Esophagus (tissue), 2 donors: ENCODE results near the gene OR51I2. TPM values are rescaled to one million over a fixed set of nuclear protein-coding genes. Genes with fewer than 3 reads are reported as not detected.

Experiments used
- H3K27ac ChIP-seq, 2 donors: one replicate each; pipeline ENCODE4 v1.5.1; 2013; ENCODE audit warnings: low read depth in 2 of 2, mild to moderate bottlenecking in 2 of 2, inconsistent platforms in 1 of 2, low read length in 1 of 2, moderate library complexity in 1 of 2
- H3K27me3 ChIP-seq, 2 donors: one replicate each; pipeline ENCODE4 v1.6.1; 2013; ENCODE audit warnings: low read length in 2 of 2, control low read depth in 1 of 2, mild to moderate bottlenecking in 1 of 2; ENCODE audit not compliant: insufficient read depth in 2 of 2, control insufficient read depth in 1 of 2
- H3K36me3 ChIP-seq, 2 donors: one replicate each; pipeline ENCODE4 v1.6.1; 2013; ENCODE audit warnings: low read length in 1 of 2; ENCODE audit not compliant: control insufficient read depth in 2 of 2, insufficient read depth in 2 of 2
- H3K4me1 ChIP-seq, 2 donors: one replicate each; pipeline ENCODE4 v1.6.1; 2013; ENCODE audit warnings: low read length in 1 of 2; ENCODE audit not compliant: control insufficient read depth in 2 of 2, insufficient read depth in 2 of 2
- H3K4me3 ChIP-seq, 2 donors: one replicate each; pipeline ENCODE4 v1.5.1; 2013; ENCODE audit warnings: low read length in 2 of 2, mild to moderate bottlenecking in 2 of 2, low read depth in 1 of 2, moderate library complexity in 1 of 2
- H3K9me3 ChIP-seq, 2 donors: one replicate each; pipeline ENCODE4 v1.6.1; 2013; ENCODE audit warnings: mild to moderate bottlenecking in 2 of 2, low read depth in 1 of 2, low read length in 1 of 2, moderate library complexity in 1 of 2; ENCODE audit not compliant: control insufficient read depth in 2 of 2, insufficient read depth in 1 of 2
- WGBS, 2 donors: extraction: QIAGEN DNeasy Blood & Tissue Kit; methylation state at CpG; one replicate each; pipeline ENCODE4 v1.1.7; 2013; 5-methylcytosine and 5-hydroxymethylcytosine counted together
- polyA plus RNA-seq, 2 donors: library from polyadenylated mRNA; stranded (reverse); fragments of 200-250 nt; gene quantifications; one replicate each; pipeline ENCODE4 v1.2.3, GENCODE V29; 2013
- donor health status: healthy with polysubstance abuse.
- donor health status: Bipolar disorder and iron deficiency.

The OR51I2 gene
- polyA plus RNA-seq, 2 donors, result not detected

GRCh38 chr11:5467527-5467926, 18.4 kb downstream of the OR51I2 start:
- no peak overlapping the region for H3K4me3 ChIP-seq
- H3K36me3 ChIP-seq, result no peaks in the 10 kb centered on the region
- H3K9me3 ChIP-seq, result no peaks in the 10 kb centered on the region
- H3K27me3 ChIP-seq, result no peaks in the 10 kb centered on the region
- H3K27ac ChIP-seq, result no peak overlapping the region
- H3K4me1 ChIP-seq, result no peaks in the 10 kb centered on the region
- 32% methylated on average over 2 of the region's 2 CpGs for WGBS, 2 donors

- no peak overlapping the region for H3K4me3 ChIP-seq
- H3K4me1 ChIP-seq, result no peaks in the 10 kb centered on the region
- no peak overlapping the region for H3K27ac ChIP-seq
- no peaks in the 10 kb centered on the region for H3K27me3 ChIP-seq
- H3K9me3 ChIP-seq, result no peaks in the 10 kb centered on the region
- no peaks in the 10 kb centered on the region for H3K36me3 ChIP-seq
These were observed 24.8 kb downstream of the OR51I2 start for GRCh38 chr11:5473921-5474320.

DNA sequence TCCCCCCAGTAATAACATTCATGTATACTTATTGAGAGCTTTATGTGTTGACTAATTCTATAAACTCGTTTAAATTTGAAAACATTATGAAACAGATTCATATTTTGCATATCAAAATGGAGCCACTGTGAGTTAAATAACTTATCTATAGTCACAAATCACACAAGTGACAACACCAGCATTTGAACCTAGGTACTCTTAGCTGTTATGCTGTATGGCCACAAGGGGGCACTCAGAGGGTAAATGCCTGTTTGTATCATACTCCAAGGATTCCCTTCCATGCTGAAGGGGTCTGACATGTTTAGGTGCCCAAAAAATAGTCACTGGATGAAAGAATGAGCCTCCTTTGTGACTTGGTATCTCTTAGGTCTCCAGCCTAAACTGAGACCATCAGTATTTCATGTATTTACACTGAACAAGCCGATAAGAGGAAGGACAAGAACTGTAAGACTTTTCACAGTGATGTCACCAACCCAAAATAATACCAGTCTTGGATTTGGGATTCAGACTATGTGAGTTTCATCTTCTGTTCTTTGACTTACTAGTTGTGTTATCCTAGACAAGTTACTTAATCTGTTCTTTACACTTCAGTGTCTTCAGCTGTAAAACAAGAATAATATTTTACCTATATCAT, 27.2 kb downstream of the OR51I2 start:
- Histone ChIP-seq H3K4me3 (no peak overlapping the region), H3K27ac (no peak overlapping the region), H3K36me3 (no peaks in the 10 kb centered on the region), H3K27me3 (no peaks in the 10 kb centered on the region), H3K4me1 (no peaks in the 10 kb centered on the region), H3K9me3 (no peaks in the 10 kb centered on the region)
- 38 to 40% methylated on average over 2 of the region's 2 CpGs for WGBS, 2 donors

- no peak overlapping the region for H3K4me3 ChIP-seq
- no peaks in the 10 kb centered on the region for H3K36me3 ChIP-seq
- no peaks in the 10 kb centered on the region for H3K4me1 ChIP-seq
- no peak overlapping the region for H3K27ac ChIP-seq
- WGBS, 2 donors, result 86 to 87% methylated on average over 3 of the region's 3 CpGs
- no peaks in the 10 kb centered on the region for H3K9me3 ChIP-seq
- no peaks in the 10 kb centered on the region for H3K27me3 ChIP-seq
These were observed 36.9 kb downstream of the OR51I2 start for GRCh38 chr11:5486003-5486402.

DNA sequence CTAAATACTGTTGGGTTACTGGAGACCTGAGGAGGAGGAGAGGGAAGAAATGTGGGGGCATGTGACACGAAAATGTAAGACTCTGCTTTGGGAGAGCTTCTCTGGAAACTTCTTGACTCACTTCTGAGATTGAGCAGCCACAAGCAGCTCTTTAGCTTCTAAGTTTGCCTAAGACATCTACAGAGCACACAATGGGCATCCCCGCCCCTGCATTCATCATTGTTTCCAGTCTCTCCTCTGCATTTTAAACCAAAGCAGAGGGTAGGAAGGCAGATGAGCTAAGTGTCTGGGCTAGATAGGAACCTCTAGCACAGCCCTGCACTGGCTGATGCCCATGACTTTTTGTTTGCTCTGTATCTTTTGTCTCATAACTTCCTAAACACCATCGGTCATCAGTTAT, 37.3 kb downstream of the OR51I2 start:
- Histone ChIP-seq H3K4me3 (no peak overlapping the region), H3K36me3 (no peaks in the 10 kb centered on the region), H3K4me1 (no peaks in the 10 kb centered on the region), H3K9me3 (no peaks in the 10 kb centered on the region), H3K27ac (no peak overlapping the region), H3K27me3 (no peaks in the 10 kb centered on the region)
- WGBS, 2 donors, result 56 to 60% methylated on average over 3 of the region's 3 CpGs

DNA sequence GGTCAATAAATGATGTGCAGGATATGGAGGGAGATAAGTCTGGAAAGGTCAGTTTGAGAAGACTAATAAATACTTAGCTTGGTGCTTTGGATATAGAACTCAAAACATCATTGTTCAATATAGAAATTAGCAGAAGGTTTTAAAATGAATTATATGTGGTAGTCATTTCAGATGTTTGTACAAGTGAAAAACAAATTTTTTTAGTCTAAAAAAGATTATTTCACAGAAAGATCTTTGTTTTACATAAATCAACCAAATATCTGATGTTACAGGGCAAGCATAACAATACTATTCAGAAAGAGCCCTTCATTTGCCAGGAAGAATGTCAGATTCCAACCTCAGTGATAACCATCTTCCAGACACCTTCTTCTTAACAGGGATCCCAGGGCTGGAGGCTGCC, 39.3 kb downstream of the OR51I2 start, which contains the start of gene OR52D1:
TSS of gene OR52D1 (plus strand) at position 301 of the 400 bp plus-strand sequence. CDS start at position 323, 22 bp downstream.
- H3K4me1 ChIP-seq, result no peaks in the 10 kb centered on the region
- H3K4me3 ChIP-seq, result no peak within 1 kb of the TSS
- H3K27ac ChIP-seq, result no peak within 1 kb of the TSS
- H3K27me3 ChIP-seq, result no peaks in the 10 kb centered on the region
- no peaks in the 10 kb centered on the region for H3K9me3 ChIP-seq
- no peaks in the 10 kb centered on the region for H3K36me3 ChIP-seq

GRCh38 chr11:5488798-5489399, 39.8 kb downstream of the OR51I2 start:
- WGBS, 2 donors, result 96% methylated on average over 4 of the region's 4 CpGs
- H3K4me1 ChIP-seq, result no peaks in the 10 kb centered on the region
- no peaks in the 10 kb centered on the region for H3K36me3 ChIP-seq

DNA sequence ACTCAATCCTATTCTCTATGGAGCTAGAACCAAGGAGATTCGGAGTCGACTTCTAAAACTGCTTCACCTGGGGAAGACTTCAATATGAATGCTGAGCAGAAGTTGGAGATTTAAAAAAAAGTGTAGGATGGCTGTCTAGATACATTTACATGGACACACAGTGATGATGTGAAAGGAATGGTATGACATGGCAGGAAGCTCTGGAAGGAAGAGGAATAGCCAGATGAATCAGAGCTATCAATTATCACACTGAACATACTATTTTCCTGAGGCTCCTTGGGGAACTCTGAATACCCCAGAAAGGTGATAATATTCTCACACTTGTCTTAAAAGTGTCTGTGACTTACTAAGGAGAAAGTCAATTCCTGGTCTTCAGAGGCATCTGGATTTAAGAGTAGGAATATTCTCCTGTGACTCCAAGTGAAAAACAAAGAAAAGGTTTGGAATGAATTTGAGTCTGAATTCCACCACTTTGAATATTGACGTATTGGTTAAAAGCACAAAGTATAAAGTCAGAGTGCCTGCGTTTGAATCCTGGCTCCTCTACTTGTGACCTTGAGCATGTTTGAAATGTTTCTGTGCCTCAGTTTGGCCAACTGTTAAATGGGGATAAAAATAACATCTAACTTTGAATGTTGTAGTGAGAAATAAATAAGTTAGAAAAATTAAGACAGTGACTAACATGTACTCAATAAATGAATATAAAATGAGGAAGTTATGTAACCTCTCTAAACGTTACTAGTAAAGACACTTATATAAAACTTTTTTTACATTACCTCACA, 40.6 kb downstream of the OR51I2 start:
- H3K36me3 ChIP-seq, result no peaks in the 10 kb centered on the region
- no peaks in the 10 kb centered on the region for H3K9me3 ChIP-seq
- no peak overlapping the region for H3K4me3 ChIP-seq
- no peaks in the 10 kb centered on the region for H3K4me1 ChIP-seq
- no peaks in the 10 kb centered on the region for H3K27me3 ChIP-seq
- 50 to 53% methylated on average over 5 of the region's 5 CpGs for WGBS, 2 donors
- no peak overlapping the region for H3K27ac ChIP-seq

More at GRCh38 chr11:5488798-5489399, 39.8 kb downstream of the OR51I2 start:
- no peaks in the 10 kb centered on the region for H3K27me3 ChIP-seq
- H3K9me3 ChIP-seq, result no peaks in the 10 kb centered on the region
- H3K4me3 ChIP-seq, result no peak overlapping the region
- H3K27ac ChIP-seq, result no peak overlapping the region

DNA sequence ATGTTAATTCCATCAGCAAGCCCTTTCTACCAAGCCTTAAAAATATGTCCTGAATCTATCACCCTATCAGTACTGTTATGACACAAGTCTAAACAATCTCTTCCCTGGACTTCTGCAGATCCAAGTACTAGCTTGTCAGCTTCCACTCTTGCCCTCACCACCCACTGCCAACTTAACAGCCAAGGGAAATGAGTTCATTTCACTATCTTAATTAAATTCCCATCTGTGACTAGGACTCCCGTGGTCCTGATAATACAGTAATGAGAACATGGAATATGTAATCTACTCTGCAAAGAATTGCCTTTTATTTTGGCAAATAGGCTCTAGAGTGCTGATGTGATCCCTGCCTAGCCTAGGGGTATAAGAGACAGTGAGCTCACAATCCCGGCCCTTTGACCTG, 50.5 kb downstream of the OR51I2 start:
- Histone ChIP-seq H3K36me3 (no peaks in the 10 kb centered on the region), H3K9me3 (no peaks in the 10 kb centered on the region), H3K27me3 (no peaks in the 10 kb centered on the region), H3K27ac (no peak overlapping the region), H3K4me1 (no peaks in the 10 kb centered on the region), H3K4me3 (no peak overlapping the region)
- 69 to 72% methylated on average over 2 of the region's 2 CpGs for WGBS, 2 donors
